Endometrial microvascular endothelial cells (primary cell): ENCODE data around the gene FOCAD. TPM values are rescaled to one million over a fixed set of nuclear protein-coding genes. Genes with fewer than 3 reads are reported as not detected.

Experiments
- in situ Hi-C: cut with HindIII; loops from 2 replicates; pipeline ENCODE4 v1.10.0; 2017; ENCODE audit warnings: low sequenced_read_pairs, low pct_unique_long_range_greater_than_20kb; ENCODE audit errors: inconsistent ontology term
- total RNA-seq: library from RNA; depleted of rRNA; stranded (reverse); fragments of >200 nt; gene quantifications from one replicate; pipeline ENCODE4 v1.2.3, GENCODE V29; 2015; ENCODE audit errors: inconsistent ontology term

FOCAD gene
- total RNA-seq, 1 donor from 2014 or later: 101 TPM

GRCh38 chr9:20714442-20715415, 30.7 kb downstream of the FOCAD start:
- in situ Hi-C loops: no loop called here

GRCh38 chr9:20722221-20722620, 38.2 kb downstream of the FOCAD start:
- in situ Hi-C loops: no loop called here

GRCh38 chr9:20725675-20726074, 41.6 kb downstream of the FOCAD start:
- in situ Hi-C loops: no loop called here

- in situ Hi-C loops: no loop called here
These were observed 42.1 kb downstream of the FOCAD start for GRCh38 chr9:20726144-20726543.

GRCh38 chr9:20728493-20729220, 44.6 kb downstream of the FOCAD start:
- in situ Hi-C loops: no loop called here

- in situ Hi-C loops: no loop called here
These were observed 45.5 kb downstream of the FOCAD start for GRCh38 chr9:20729523-20729922.

GRCh38 chr9:20732118-20732517, 48.1 kb downstream of the FOCAD start:
- in situ Hi-C loops: no loop called here

- in situ Hi-C loops: no loop called here
These were observed 50.2 kb downstream of the FOCAD start for GRCh38 chr9:20734275-20734674.

- in situ Hi-C loops: no loop called here
These were observed 56.2 kb downstream of the FOCAD start for GRCh38 chr9:20740304-20740703.

- in situ Hi-C loops: no loop called here
These were observed 57.0 kb downstream of the FOCAD start for GRCh38 chr9:20740929-20741582.

- in situ Hi-C loops: no loop called here
These were observed 58.8 kb downstream of the FOCAD start for GRCh38 chr9:20742833-20743232.

- in situ Hi-C loops: no loop called here
These were observed 60.1 kb downstream of the FOCAD start for GRCh38 chr9:20744036-20744630.

- in situ Hi-C loops: no loop called here
These were observed 62.9 kb downstream of the FOCAD start for GRCh38 chr9:20746967-20747366.

GRCh38 chr9:20749496-20750198, 65.6 kb downstream of the FOCAD start:
- in situ Hi-C loops: no loop called here

GRCh38 chr9:20753761-20754160, 69.7 kb downstream of the FOCAD start:
- in situ Hi-C loops: no loop called here

- in situ Hi-C loops: no loop called here
These were observed 70.5 kb downstream of the FOCAD start for GRCh38 chr9:20754556-20754955.

- in situ Hi-C loops: no loop called here
These were observed 76.3 kb downstream of the FOCAD start for GRCh38 chr9:20760246-20760891.

GRCh38 chr9:20770947-20771346, 86.9 kb downstream of the FOCAD start:
- in situ Hi-C loops: no loop called here
